ENCODE measurements around the gene LPCAT1. TPM values are rescaled to one million over a fixed set of nuclear protein-coding genes. Genes with fewer than 3 reads are reported as not detected.

Gene LPCAT1
- total and polyA plus RNA-seq, 2 of the 4 experiments (the other 2 are of a cell fraction), result 17.7 to 33.6 TPM

DNA sequence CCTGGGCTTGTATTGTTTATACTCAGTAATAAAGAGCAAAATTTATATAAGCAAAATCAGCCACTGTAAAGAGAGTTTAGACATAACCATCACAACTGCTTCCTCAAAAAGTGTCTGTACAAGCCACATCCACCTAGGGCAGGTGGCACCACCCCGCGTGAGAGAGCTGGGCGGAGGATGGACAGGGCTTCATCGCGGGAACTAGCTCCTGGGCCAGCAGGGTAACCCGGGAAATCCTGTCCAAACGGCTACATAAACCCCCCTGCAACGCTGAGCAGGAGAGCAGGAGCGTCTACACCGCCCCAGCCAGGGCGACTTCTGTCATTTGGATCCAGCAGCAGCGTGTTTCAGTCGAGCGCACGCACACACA, 79.8 kb downstream of the LPCAT1 start:
- Histone ChIP-seq H4K5ac (ENCODE audit: low read depth, low read length) (no peak overlapping the region), H3K23ac (ENCODE audit: low read depth, low read length) (no peak overlapping the region), H3K79me1 (ENCODE audit: low read depth in 1 of 2, low read length in 2 of 2) (no peaks in the 10 kb centered on the region), H3K36me3 (ENCODE audit: control insufficient read depth, insufficient read depth, low read length) (no peaks in the 10 kb centered on the region), H4K20me1 (ENCODE audit: insufficient read depth, low read length) (no peaks in the 10 kb centered on the region), H3K9me1 (ENCODE audit: insufficient read depth, low read length) (no peaks in the 10 kb centered on the region), H2BK5ac (ENCODE audit: low read depth, low read length, poor library complexity, severe bottlenecking) (no peak overlapping the region), H2BK15ac (ENCODE audit: low read depth, low read length) (no peak overlapping the region), H4K91ac (ENCODE audit: insufficient read depth, low read depth, low read length) (no peak overlapping the region), H2BK20ac (ENCODE audit: low read depth, low read length) (no peak overlapping the region), H2AK9ac (replicated peaks; ENCODE audit: low read depth, low read length, poor library complexity) (no peak overlapping the region), H3K4me2 (ENCODE audit: low read depth, low read length) (no peak overlapping the region), H3K18ac (ENCODE audit: low read depth, low read length) (no peak overlapping the region), H3K14ac (replicated peaks; ENCODE audit: low read depth, low read length) (no peak overlapping the region), H3K27ac (ENCODE audit: insufficient read depth, low read length) (no peak overlapping the region), H4K8ac (ENCODE audit: low read depth in 2 of 2, low read length in 2 of 2) (no peak overlapping the region), H3K9ac (ENCODE audit: low read depth, low read length) (no peak overlapping the region), H3K4me3 (ENCODE audit: insufficient read depth, low read depth, low read length) (no peak overlapping the region), H3K4me1 (ENCODE audit: control insufficient read depth, insufficient read depth, low read length) (no peaks in the 10 kb centered on the region), H3K27me3 (ENCODE audit: control insufficient read depth, insufficient read depth, low read length) (peaks cover 68% of the 10 kb centered on the region), H3K4ac (ENCODE audit: low read depth, low read length) (no peak overlapping the region), H3K56ac (ENCODE audit: extremely low read depth, insufficient read depth, low read length) (no peak overlapping the region), H2AFZ (replicated peaks; ENCODE audit: low read length, poor library complexity) (no peak overlapping the region), H3K9me3 (ENCODE audit: control insufficient read depth, insufficient read depth, low read length) (peaks cover 5% of the 10 kb centered on the region; the same call in 1 of the 2 replicates), H2BK120ac (ENCODE audit: low read depth, low read length) (no peak overlapping the region), H2AK5ac (ENCODE audit: low read depth, low read length) (no peak overlapping the region)
- no peak for ATAC-seq (ENCODE audit: low read depth)
- no TSS peak for BruUV-seq (replicated peaks)
- in situ Hi-C loops (cut with MboI; ENCODE audit: low sequenced_read_pairs), result no loop called here
- dilution Hi-C loops (cut with HindIII; ENCODE audit: low sequenced_read_pairs, unreplicated experiment), result no loop called here
- TF ChIP-seq MXI1 (IDR thresholded peaks at IDR 0.05; ENCODE audit: borderline replicate concordance, low read depth, low read length) (no peak), CHD1 (IDR thresholded peaks at IDR 0.05; ENCODE audit: low read depth, low read length) (no peak), BHLHE40 (IDR thresholded peaks at IDR 0.05; ENCODE audit: low read depth, low read length) (no peak)
- intact Hi-C loops (cut with micrococcal nuclease), result no loop called here
- ChIA-PET CTCF (no interaction called here), POLR2A (ENCODE audit: unreplicated experiment) (no interaction called here)
- no peak for DNase-seq
- WGBS, 2 experiments (ENCODE audit: extremely low coverage in 2 of 2, insufficient read length in 1 of 2), result 49% methylated on average over 9 of the region's 15 CpGs; no CpG with 5 or more reads in 1 of the 2 experiments

Measured in IMR-90 (cell line).